Measurements from ENCODE around the gene IFNL1.
"Not testable (repeated sequence)": the region's sequence is repeated elsewhere in the genome, so short reads cannot be mapped to it uniquely, and the experiment has no call there.

Gene IFNL1

DNA sequence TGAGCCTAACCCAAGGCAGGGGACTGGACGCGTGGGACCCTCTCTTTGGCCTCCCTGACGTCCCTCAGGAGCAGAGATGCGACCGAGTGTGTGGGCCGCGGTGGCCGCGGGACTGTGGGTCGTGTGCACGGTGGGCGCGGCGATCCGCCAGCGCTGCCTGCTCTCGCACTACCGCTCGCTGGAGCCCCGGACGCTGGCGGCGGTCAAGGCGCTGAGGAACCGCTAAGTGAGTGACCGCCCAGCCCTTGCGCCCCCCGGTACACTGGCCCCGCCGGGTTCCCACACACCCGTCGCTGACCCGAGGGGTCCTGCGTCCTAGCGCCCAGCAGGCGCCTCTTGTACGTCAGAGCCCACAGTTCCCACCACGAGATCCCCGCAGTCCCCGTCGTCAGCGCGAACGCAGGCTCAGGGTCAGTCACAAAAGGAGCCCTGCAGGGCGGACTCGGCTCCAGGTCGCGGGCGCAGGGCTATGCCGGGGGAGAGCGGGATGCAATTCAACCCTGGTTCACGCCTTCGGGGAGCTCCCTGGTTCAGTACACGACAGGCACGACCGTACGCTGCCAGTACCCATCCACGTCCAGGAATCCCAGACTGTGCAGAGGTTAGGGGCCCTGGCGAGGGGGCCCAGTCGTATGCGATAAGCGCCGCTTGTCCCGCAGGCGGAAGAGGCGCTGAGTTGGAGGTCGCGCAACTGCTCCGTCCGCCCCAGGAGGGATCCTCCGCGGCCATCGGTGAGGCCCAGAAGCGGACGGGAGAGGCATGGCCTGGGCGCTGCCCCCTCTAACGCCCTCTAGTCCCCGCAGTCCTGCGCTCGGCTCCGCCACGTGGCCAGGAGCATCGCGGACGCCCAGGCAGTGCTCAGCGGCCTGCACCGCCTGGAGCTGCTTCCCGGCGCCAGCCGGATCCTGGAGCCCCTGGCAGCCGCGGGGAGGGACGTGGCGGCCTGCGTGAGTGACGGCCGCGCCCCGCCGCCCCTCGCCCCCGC, 31.6 kb upstream of the IFNL1 start:
- TF ChIP-seq, protein P1, sequence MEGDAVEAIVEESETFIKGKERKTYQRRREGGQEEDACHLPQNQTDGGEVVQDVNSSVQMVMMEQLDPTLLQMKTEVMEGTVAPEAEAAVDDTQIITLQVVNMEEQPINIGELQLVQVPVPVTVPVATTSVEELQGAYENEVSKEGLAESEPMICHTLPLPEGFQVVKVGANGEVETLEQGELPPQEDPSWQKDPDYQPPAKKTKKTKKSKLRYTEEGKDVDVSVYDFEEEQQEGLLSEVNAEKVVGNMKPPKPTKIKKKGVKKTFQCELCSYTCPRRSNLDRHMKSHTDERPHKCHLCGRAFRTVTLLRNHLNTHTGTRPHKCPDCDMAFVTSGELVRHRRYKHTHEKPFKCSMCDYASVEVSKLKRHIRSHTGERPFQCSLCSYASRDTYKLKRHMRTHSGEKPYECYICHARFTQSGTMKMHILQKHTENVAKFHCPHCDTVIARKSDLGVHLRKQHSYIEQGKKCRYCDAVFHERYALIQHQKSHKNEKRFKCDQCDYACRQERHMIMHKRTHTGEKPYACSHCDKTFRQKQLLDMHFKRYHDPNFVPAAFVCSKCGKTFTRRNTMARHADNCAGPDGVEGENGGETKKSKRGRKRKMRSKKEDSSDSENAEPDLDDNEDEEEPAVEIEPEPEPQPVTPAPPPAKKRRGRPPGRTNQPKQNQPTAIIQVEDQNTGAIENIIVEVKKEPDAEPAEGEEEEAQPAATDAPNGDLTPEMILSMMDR (conservative IDR thresholded peaks at IDR 0.05; ENCODE audit: low read length) = no peak
- no peak overlapping the region for H3K4me3 ChIP-seq (ENCODE audit: low read length)
- no peak for DNase-seq (ENCODE audit: low read depth)

DNA sequence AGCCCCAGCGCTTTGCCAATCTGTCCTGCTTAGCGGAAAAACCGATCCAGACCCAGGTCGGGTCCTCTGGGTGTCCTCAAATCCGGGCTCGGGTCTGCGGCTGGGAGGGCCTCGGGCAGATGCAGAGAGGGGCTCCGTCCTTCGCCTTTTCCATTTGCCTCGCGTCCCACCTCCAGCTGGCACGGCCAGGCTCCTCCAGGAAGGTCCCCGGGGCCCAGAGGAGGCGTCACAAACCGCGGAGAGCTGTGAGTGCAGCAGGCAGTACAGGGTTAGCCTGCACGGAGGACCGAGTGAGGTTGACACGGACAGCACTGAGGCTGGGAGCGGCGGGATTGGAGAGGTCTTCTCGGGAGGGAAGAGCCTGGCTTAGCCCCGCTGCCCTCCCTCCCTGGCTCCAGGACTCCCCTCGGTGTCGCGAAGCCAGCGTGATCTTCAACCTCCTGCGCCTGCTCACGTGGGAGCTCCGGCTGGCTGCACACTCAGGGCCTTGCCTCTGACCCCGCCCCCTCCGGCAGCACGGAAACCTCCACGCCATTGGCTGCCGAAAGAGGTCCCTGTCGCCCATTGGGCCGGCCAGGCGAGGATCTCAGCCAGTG, 30.8 kb upstream of the IFNL1 start:
- no peak overlapping the region for H3K4me3 ChIP-seq (ENCODE audit: low read length)
- TF ChIP-seq, protein P1 (conservative IDR thresholded peaks at IDR 0.05; ENCODE audit: low read length) = no peak

DNA sequence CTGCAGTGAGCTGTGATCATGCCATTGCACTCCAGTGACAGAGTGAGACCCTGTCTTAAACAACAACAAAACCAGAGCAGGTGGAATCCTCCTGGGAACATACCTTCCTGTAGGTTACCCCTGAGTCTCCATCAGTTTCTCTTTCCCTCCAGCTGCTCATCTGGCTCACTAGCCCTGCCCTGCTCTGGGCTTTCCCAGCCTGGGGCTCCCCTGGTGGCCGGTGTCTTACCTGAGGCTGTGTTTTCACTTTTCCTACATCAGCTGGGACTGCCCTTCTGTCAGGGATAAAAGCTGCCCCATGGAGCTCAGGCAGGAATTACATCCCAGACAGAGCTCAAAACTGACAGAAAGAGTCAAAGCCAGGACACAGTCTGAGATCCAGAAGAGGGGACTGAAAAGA, 28.1 kb upstream of the IFNL1 start, which contains the start of gene IFNL2:
TSS of gene IFNL2 (plus strand) at position 312 of the 400 bp plus-strand sequence. CDS start 173 bp downstream, outside the sequence.
- not testable (repeated sequence) for H3K4me3 ChIP-seq (ENCODE audit: low read length); DNase-seq (ENCODE audit: low read depth)

More for the DNA sequence above, 30.8 kb upstream of the IFNL1 start:
- no peak for DNase-seq (ENCODE audit: low read depth)

DNA sequence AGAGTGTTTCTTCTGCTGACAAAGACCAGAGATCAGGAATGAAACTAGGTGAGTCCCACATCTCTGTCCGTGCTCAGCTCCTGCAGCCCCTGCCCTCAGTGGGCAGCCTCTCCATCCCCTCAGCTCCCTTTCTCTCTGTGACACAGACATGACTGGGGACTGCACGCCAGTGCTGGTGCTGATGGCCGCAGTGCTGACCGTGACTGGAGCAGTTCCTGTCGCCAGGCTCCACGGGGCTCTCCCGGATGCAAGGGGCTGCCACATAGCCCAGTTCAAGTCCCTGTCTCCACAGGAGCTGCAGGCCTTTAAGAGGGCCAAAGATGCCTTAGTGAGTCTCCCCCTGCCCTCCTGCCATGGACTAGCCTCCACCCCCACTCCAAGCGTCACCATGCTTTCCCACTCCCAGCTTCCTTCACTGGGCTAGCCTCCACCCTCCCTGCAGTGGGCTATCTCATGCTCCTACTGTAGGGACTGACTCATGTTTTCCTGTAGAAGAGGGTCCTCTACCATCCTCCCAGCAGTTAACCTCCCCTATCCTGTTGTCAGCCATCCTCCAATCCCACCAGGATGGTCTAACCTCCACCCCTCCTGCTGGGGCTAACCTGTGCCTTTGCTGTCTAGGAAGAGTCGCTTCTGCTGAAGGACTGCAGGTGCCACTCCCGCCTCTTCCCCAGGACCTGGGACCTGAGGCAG, 27.5 kb upstream of the IFNL1 start:
- H3K4me3 ChIP-seq (ENCODE audit: low read length); DNase-seq (ENCODE audit: low read depth): not testable (repeated sequence)

DNA sequence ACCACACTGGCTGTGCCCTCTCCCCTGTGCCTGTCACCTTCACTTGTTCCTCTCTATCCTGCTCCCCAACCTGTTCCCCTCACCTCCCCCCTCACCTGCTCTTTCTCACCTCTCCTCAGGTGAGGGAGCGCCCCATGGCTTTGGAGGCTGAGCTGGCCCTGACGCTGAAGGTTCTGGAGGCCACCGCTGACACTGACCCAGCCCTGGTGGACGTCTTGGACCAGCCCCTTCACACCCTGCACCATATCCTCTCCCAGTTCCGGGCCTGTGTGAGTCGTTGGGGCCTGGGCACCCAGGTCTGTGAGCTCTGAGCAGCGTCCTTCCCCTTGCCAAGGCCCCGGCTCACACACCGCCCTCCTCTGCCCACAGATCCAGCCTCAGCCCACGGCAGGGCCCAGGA, 26.8 kb upstream of the IFNL1 start:
- DNase-seq (ENCODE audit: low read depth); H3K4me3 ChIP-seq (ENCODE audit: low read length): not testable (repeated sequence)

DNA sequence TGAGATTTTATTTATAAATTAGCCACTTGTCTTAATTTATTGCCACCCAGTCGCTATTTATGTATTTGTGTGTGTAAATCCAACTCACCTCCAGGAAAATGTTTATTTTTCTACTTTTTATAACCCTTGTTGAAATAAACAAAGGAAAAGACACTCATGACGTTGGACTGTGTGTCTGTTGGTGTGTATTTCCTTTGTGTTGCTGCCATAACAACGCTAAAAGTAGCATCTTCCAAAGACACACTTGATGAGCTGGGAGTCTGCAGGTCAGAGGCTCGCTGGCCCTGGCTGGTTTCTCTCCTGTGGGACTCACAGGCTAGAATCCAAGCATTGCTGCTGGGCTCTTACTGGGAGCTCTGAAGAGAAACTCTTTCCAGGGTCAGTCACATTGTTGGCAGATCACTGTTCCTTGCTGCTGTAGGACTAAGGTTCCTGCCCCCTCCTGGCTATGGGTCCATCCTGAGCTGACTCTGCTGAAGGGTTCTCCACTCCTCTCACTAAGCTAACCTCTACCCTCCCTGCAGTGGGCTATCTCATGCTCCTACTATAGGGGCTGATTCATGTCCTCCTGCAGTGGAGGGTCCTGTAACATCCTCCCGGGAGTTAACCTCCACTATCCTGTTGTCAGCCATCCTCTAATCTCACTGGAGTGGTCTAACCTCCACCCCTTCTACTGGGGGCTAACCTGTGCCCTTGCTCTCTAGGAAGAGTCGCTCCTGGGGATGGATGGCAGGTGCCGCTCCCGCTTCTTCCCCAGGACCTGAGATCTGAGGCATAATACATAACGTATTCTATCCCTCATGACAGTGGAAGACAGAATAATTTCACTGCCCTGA, 26.0 kb upstream of the IFNL1 start:
- no peak for DNase-seq (ENCODE audit: low read depth)
- TF ChIP-seq, protein P1 (conservative IDR thresholded peaks at IDR 0.05; ENCODE audit: low read length) = no peak
- H3K4me3 ChIP-seq (ENCODE audit: low read length) = no peak overlapping the region

DNA sequence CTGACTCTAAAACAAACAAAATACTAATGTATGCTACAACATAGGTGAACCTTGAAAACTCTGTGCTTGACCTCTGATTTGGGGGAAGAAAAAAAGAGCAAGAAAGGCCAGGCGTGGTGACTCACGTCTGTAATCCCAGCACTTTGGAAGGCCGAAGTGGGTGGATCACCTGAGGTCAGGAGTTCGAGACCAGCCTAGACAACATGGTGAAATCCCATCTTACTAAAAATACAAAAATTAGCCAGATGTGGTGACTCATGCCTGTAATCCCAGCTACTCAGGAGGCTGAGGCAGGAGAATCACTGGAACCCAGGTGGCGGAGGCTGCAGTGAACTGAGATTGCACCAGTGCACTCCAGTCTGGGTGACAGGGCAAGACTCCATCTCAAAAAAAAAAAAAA, 22.3 kb upstream of the IFNL1 start:
- H3K4me3 ChIP-seq (ENCODE audit: low read length); DNase-seq (ENCODE audit: low read depth): not testable (repeated sequence)

DNA sequence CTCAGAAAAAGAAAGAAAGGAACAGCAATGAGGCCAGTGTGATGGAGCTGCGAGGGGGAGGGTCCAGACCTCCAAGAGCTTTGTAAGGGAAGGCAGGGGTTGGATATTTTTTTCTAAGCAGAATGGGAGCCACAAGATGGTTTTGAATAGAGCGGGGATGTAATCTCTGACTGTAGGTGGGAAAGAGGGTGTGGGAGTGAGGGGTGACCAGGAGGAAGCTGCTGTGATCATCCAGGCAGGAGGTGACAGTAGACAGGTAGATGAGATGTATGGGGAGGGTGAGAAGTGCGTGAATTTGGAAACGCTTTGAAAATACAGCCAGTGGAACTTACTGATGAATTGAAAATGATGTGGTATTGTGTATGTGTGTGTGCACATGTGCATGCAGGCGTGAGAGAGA, 20.6 kb upstream of the IFNL1 start:
- DNase-seq (ENCODE audit: low read depth) = no peak
- no peak overlapping the region for H3K4me3 ChIP-seq (ENCODE audit: low read length)
- TF ChIP-seq, protein P1 (conservative IDR thresholded peaks at IDR 0.05; ENCODE audit: low read length) = no peak
